ENCODE results near the gene MGLL. TPM values are rescaled to one million over a fixed set of nuclear protein-coding genes. Genes with fewer than 3 reads are reported as not detected.

MGLL gene
- total RNA-seq, 1 experiment from 2014 or later = 6.8 TPM

- TF ChIP-seq, protein P1, sequence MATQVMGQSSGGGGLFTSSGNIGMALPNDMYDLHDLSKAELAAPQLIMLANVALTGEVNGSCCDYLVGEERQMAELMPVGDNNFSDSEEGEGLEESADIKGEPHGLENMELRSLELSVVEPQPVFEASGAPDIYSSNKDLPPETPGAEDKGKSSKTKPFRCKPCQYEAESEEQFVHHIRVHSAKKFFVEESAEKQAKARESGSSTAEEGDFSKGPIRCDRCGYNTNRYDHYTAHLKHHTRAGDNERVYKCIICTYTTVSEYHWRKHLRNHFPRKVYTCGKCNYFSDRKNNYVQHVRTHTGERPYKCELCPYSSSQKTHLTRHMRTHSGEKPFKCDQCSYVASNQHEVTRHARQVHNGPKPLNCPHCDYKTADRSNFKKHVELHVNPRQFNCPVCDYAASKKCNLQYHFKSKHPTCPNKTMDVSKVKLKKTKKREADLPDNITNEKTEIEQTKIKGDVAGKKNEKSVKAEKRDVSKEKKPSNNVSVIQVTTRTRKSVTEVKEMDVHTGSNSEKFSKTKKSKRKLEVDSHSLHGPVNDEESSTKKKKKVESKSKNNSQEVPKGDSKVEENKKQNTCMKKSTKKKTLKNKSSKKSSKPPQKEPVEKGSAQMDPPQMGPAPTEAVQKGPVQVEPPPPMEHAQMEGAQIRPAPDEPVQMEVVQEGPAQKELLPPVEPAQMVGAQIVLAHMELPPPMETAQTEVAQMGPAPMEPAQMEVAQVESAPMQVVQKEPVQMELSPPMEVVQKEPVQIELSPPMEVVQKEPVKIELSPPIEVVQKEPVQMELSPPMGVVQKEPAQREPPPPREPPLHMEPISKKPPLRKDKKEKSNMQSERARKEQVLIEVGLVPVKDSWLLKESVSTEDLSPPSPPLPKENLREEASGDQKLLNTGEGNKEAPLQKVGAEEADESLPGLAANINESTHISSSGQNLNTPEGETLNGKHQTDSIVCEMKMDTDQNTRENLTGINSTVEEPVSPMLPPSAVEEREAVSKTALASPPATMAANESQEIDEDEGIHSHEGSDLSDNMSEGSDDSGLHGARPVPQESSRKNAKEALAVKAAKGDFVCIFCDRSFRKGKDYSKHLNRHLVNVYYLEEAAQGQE (IDR thresholded peaks at IDR 0.05; ENCODE audit: low read depth) = no peak
- TF ChIP-seq EZH2phosphoT487 (IDR thresholded peaks at IDR 0.05; ENCODE audit: borderline replicate concordance) = no peak
- TF ChIP-seq SIN3A (IDR thresholded peaks at IDR 0.05; ENCODE audit: low read depth) = no peak
- TF ChIP-seq EGR1 (IDR thresholded peaks at IDR 0.05; ENCODE audit: low read depth) = no peak
Measured at GRCh38 chr3:127693336-127693843, 128.9 kb downstream of the MGLL start (continued).

GRCh38 chr3:127692501-127693335 is 129.6 kb downstream of the MGLL start:
- DNase-seq (ENCODE audit: low read depth, low spot score) (no peak), ATAC-seq (no peak)
- Histone ChIP-seq H3K9me2 (ENCODE audit: insufficient read depth) (no peaks in the 10 kb centered on the region), H3K27ac (ENCODE audit: low read depth, low read length) (no peak overlapping the region), H4K20me1 (ENCODE audit: insufficient read depth) (no peaks in the 10 kb centered on the region), H3K9ac (ENCODE audit: low read length) (no peak overlapping the region), H2AFZ (ENCODE audit: low read depth, low read length, poor library complexity, severe bottlenecking) (no peak overlapping the region), H3K79me2 (ENCODE audit: insufficient read depth, low read length) (no peaks in the 10 kb centered on the region), H3K4me1 (ENCODE audit: control insufficient read depth in 1 of 2, insufficient read depth in 2 of 2, low read length in 2 of 2) (peaks cover 15 to 53% of the 10 kb centered on the region in 2 experiments), H3K27me3 (ENCODE audit: insufficient read depth, low read length) (no peaks in the 10 kb centered on the region), H3K4me3 (replicated peaks in 1 of 2; ENCODE audit: low read depth in 1 of 2, low read length in 2 of 2) (no peak overlapping the region), H3K36me3 (ENCODE audit: control insufficient read depth in 1 of 2, insufficient read depth in 2 of 2, low read length in 2 of 2) (no peaks in the 10 kb centered on the region), H3K9me3 (ENCODE audit: control insufficient read depth in 1 of 2, insufficient read depth in 1 of 2, low read depth in 1 of 2, low read length in 2 of 2) (no peaks in the 10 kb centered on the region), H3K4me2 (ENCODE audit: low read length) (no peak overlapping the region)
- ChIA-PET POLR2A (no interaction called here), RAD21 (ENCODE audit: low non-redundant PET in 1 of 2, low total read pairs in 2 of 2, uncharacterized antibody in 2 of 2, unreplicated experiment in 2 of 2) (interaction anchor here in 1 of 2 experiments (0.5 kb wide), 1 partner anchor 70 kb away, joined by 3 read pairs; no protein-coding TSS in a partner anchor), CTCF (no interaction called here)
- intact Hi-C loops (cut with micrococcal nuclease) = no loop called here
- BruUV-seq (replicated peaks) = no TSS peak
- TF ChIP-seq POLR2AphosphoS5 (IDR thresholded peaks at IDR 0.05; ENCODE audit: low read depth, low read length) = no peak
- no peak for TF ChIP-seq FOSL1 (IDR thresholded peaks at IDR 0.05; ENCODE audit: low read depth)
- TF ChIP-seq POLR2A (IDR thresholded peaks at IDR 0.05; ENCODE audit: borderline replicate concordance, extremely low read depth, insufficient read depth, insufficient read length) = no peak
- no peak for TF ChIP-seq CEBPB (IDR thresholded peaks at IDR 0.05; ENCODE audit: low read depth)
- TF ChIP-seq EGR1 (IDR thresholded peaks at IDR 0.05; ENCODE audit: low read depth) = no peak
- TF ChIP-seq CTCF (IDR thresholded peaks at IDR 0.05 in 2 of 3, conservative IDR thresholded peaks at IDR 0.05 in 1 of 3; ENCODE audit: borderline replicate concordance in 1 of 3, insufficient read depth in 1 of 3, low read depth in 2 of 3, low read length in 2 of 3) = no peak
- TF ChIP-seq ZNF274 (IDR thresholded peaks at IDR 0.05; ENCODE audit: low read depth, low read length) = no peak
- TF ChIP-seq ELF1 (IDR thresholded peaks at IDR 0.05; ENCODE audit: borderline replicate concordance, low read depth) = no peak
- TF ChIP-seq RAD21 (IDR thresholded peaks at IDR 0.05; ENCODE audit: low read depth) = no peak
